Brain microvascular endothelial cell (primary cell): ENCODE results near the gene ATAD3A.
"Not testable (repeated sequence)": the region's sequence is repeated elsewhere in the genome, so short reads cannot be mapped to it uniquely, and the experiment has no call there.

Experiments used
- DNase-seq: peaks from one replicate; pipeline ENCODE4 v3.0.0-alpha.2; 2020
- H3K27ac ChIP-seq: fragments of 250-450 bp; sonication (Bioruptor Pico); 2 replicates; pipeline ENCODE4 v1.5.1; 2020; ENCODE audit warnings: mild to moderate bottlenecking, moderate library complexity
- H3K27me3 ChIP-seq: fragments of 250-450 bp; sonication (Bioruptor Pico); replicated peaks from 2 replicates; pipeline ENCODE4 v1.5.1; 2020; ENCODE audit warnings: mild to moderate bottlenecking
- H3K36me3 ChIP-seq: fragments of 250-450 bp; sonication (Bioruptor Pico); replicated peaks from 2 replicates; pipeline ENCODE4 v1.5.1; 2020; ENCODE audit warnings: mild to moderate bottlenecking
- H3K4me3 ChIP-seq: 2 replicates; pipeline ENCODE4 v1.5.1; 2011; ENCODE audit warnings: low read depth, mild to moderate bottlenecking, control low read depth, low read length, moderate library complexity
- CTCF ChIP-seq: IDR thresholded peaks from 2 replicates; pipeline ENCODE4 v1.5.1; 2011; ENCODE audit warnings: low read depth, mild to moderate bottlenecking, moderate library complexity, low read length, control low read depth, inconsistent platforms; ENCODE audit errors: missing control alignments
- in situ Hi-C: cut with HindIII; loops from 2 replicates; pipeline ENCODE4 v1.10.0; 2017; ENCODE audit warnings: low sequenced_read_pairs, low pct_ligation_motif_present

Gene ATAD3A

GRCh38 chr1:1471389-1472052 is 40.4 kb upstream of the ATAD3A start, which contains the start of gene ATAD3B:
Gene ATAD3B, plus strand, starts transcription at chr1:1471765. Its CDS starts 120 bp downstream, at chr1:1471885.
- Histone ChIP-seq H3K4me3 (peak within 1 kb of the TSS; percentile 81), H3K27me3 (no peaks in the 10 kb centered on the region), H3K27ac (peak within 1 kb of the TSS; percentile 69), H3K36me3 (no peaks in the 10 kb centered on the region)
- in situ Hi-C loops, result no loop called here
- DNase-seq, result peak; percentile 89
- TF ChIP-seq CTCF, result no peak

- Histone ChIP-seq H3K4me3 (peak overlapping the region; percentile 67), H3K27ac (peak overlapping the region; percentile 69)
- in situ Hi-C loops, DNase-seq, H3K36me3 ChIP-seq, H3K27me3 ChIP-seq: not testable (repeated sequence)
Measured at GRCh38 chr1:1472053-1472876, 39.7 kb upstream of the ATAD3A start.

GRCh38 chr1:1476011-1476410 is 36.0 kb upstream of the ATAD3A start:
- in situ Hi-C loops, H3K27me3 ChIP-seq, DNase-seq, H3K27ac ChIP-seq, H3K4me3 ChIP-seq: not testable (repeated sequence)
- peaks cover 31% of the 10 kb centered on the region for H3K36me3 ChIP-seq

- peaks cover 34% of the 10 kb centered on the region for H3K36me3 ChIP-seq
- H3K27ac ChIP-seq, result no peak overlapping the region
- no peak for TF ChIP-seq CTCF
- DNase-seq, result no peak
- no peak overlapping the region for H3K4me3 ChIP-seq
- in situ Hi-C loops, result no loop called here
- H3K27me3 ChIP-seq, result no peaks in the 10 kb centered on the region
Measured at GRCh38 chr1:1477206-1477605, 34.8 kb upstream of the ATAD3A start.

- DNase-seq, result no peak
- in situ Hi-C loops, result no loop called here
- Histone ChIP-seq H3K27me3 (no peaks in the 10 kb centered on the region), H3K36me3 (peaks cover 52% of the 10 kb centered on the region), H3K4me3 (no peak overlapping the region), H3K27ac (no peak overlapping the region)
- no peak for TF ChIP-seq CTCF
Measured at GRCh38 chr1:1479547-1480487, 32.1 kb upstream of the ATAD3A start.

GRCh38 chr1:1480488-1480867 is 31.5 kb upstream of the ATAD3A start:
- DNase-seq, H3K4me3 ChIP-seq, in situ Hi-C loops, H3K27ac ChIP-seq, H3K27me3 ChIP-seq: not testable (repeated sequence)
- H3K36me3 ChIP-seq, result peaks cover 52% of the 10 kb centered on the region

- H3K27ac ChIP-seq, in situ Hi-C loops, H3K4me3 ChIP-seq, H3K27me3 ChIP-seq, DNase-seq: not testable (repeated sequence)
- peaks cover 52% of the 10 kb centered on the region for H3K36me3 ChIP-seq
Measured at GRCh38 chr1:1481811-1482210, 30.2 kb upstream of the ATAD3A start.
